Measurements from ENCODE around the gene ZFP64.

GRCh38 chr20:52213995-52214394, 22.4 kb upstream of the ZFP64 start:
- no peak for TF ChIP-seq CTCF (conservative IDR thresholded peaks at IDR 0.05)
- no peak for TF ChIP-seq EZH2 (IDR thresholded peaks at IDR 0.05; ENCODE audit: low read depth)

All from PC-9 (cell line).